ENCODE measurements around the gene CCDC194.
A peak's percentile ranks its signal among the peaks of the same experiment; 100 is the strongest.

The CCDC194 gene

GRCh38 chr19:17405250-17406045 lies 11.5 kb upstream of the CCDC194 start, which contains the start of gene BST2:
TSS of gene BST2 (minus strand) at chr19:17405630. CDS start at chr19:17405575, 55 bp downstream.
- DNase-seq (ENCODE audit: low spot score), result peak; percentile 81

- no peak for DNase-seq (ENCODE audit: low spot score)
Measured at GRCh38 chr19:17404621-17405249, 10.7 kb upstream of the CCDC194 start.

- DNase-seq (ENCODE audit: low spot score), result no peak
Measured at GRCh38 chr19:17404015-17404414, 10.0 kb upstream of the CCDC194 start.

- peak; percentile 63 for DNase-seq (ENCODE audit: low spot score)
Measured at GRCh38 chr19:17402982-17403855, 9.2 kb upstream of the CCDC194 start.

GRCh38 chr19:17401628-17402027 lies 7.6 kb upstream of the CCDC194 start:
- DNase-seq (ENCODE audit: low spot score), result no peak

GRCh38 chr19:17398902-17399527 lies 5.0 kb upstream of the CCDC194 start:
- no peak for DNase-seq (ENCODE audit: low spot score)

- peak; percentile 81 for DNase-seq (ENCODE audit: low spot score)
Measured at GRCh38 chr19:17394891-17395415, 957 bp upstream of the CCDC194 start.

GRCh38 chr19:17393002-17393401 lies 994 bp downstream of the CCDC194 start:
- DNase-seq (ENCODE audit: low spot score), result peak; percentile 44

- peak; percentile 36 for DNase-seq (ENCODE audit: low spot score)
Measured at GRCh38 chr19:17391371-17392151, 2.4 kb downstream of the CCDC194 start.

- peak; percentile 78 for DNase-seq (ENCODE audit: low spot score)
Measured at GRCh38 chr19:17390665-17391370, 3.2 kb downstream of the CCDC194 start.

- no peak for DNase-seq (ENCODE audit: low spot score)
Measured at GRCh38 chr19:17389957-17390664, 3.9 kb downstream of the CCDC194 start.

- DNase-seq (ENCODE audit: low spot score), result no peak
Measured at GRCh38 chr19:17389288-17389687, 4.7 kb downstream of the CCDC194 start.

- peak; percentile 56 for DNase-seq (ENCODE audit: low spot score)
Measured at GRCh38 chr19:17385878-17386611, 8.0 kb downstream of the CCDC194 start.

- no peak for DNase-seq (ENCODE audit: low spot score)
Measured at GRCh38 chr19:17380426-17381138, 13.4 kb downstream of the CCDC194 start.

GRCh38 chr19:17379221-17379631 lies 14.8 kb downstream of the CCDC194 start:
- DNase-seq (ENCODE audit: low spot score), result no peak

- DNase-seq (ENCODE audit: low spot score), result no peak
Measured at GRCh38 chr19:17378271-17378670, 15.7 kb downstream of the CCDC194 start.

- DNase-seq (ENCODE audit: low spot score), result no peak
Measured at GRCh38 chr19:17376935-17377600, 16.9 kb downstream of the CCDC194 start, which contains the start of gene PLVAP. TSS of gene PLVAP (minus strand) at chr19:17377342. CDS start at chr19:17377288, 54 bp downstream.

Data from cerebellar cortex (tissue), 1 donor.